Measurements from ENCODE around the gene PLD2.

PLD2 gene

GRCh38 chr17:4789701-4789950 lies 17.3 kb upstream of the PLD2 start:
- Histone ChIP-seq H3K4me3 (ENCODE audit: low read depth in 1 of 5, low read length in 5 of 5) (peak overlapping the region in 4 of 5 donors; percentile 57 to 78 (median 76)), H3K27me3 (ENCODE audit: control insufficient read depth in 5 of 5, insufficient read depth in 4 of 5, low read length in 5 of 5) (peaks cover 5 to 13% (median 10%) of the 10 kb centered on the region in 5 donors), H3K4me1 (ENCODE audit: control insufficient read depth in 5 of 5, insufficient read depth in 5 of 5, low read length in 5 of 5) (peaks cover 7 to 55% (median 48%) of the 10 kb centered on the region in 5 donors), H3K27ac (ENCODE audit: low read depth, low read length) (peak overlapping the region; percentile 63), H3K36me3 (ENCODE audit: control insufficient read depth in 5 of 5, insufficient read depth in 5 of 5, low read length in 5 of 5) (no peaks in the 10 kb centered on the region), H3K9me3 (ENCODE audit: control insufficient read depth in 5 of 5, low read length in 5 of 5) (no peaks in the 10 kb centered on the region), H3K9ac (ENCODE audit: low read length in 5 of 5) (peak overlapping the region in 4 of 5 donors; percentile 78 to 83 (median 81))

DNA sequence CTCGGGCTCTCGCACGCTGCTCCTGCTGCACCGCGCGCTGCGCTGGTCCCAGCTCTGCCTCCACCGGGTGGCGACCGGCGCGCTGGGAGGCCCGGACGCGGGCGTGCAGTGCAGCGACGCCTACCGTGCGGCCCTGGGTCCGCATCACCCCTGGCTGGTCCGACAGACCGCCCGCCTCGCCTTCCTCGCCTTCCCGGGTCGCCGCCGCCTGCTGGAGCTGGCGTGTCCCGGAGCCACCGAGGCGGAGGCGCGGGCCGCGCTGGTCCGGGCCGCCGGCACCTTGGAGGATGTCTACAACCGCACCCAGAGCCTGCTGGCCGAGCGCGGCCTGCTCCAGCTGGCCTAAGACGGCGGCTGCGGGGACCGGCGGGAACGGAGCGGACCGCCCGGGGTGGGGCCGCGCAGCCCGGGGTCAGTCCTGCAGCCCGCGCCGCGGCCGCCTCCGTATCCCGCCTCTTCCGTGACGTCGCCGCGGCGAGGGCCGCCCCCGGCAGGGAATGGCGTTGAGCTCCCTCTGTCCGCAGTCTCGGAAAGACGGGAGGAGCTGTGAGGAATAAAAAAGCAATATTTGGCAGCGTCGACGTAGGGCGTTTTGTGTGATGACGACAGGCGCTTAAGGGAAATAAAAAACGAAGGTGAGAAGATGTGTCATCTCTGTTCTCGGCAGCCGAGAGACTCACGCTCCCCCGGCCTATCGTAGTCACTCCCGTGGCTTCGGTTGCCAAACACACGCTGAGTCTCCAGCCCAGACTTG lies 16.8 kb upstream of the PLD2 start:
- H3K27me3 ChIP-seq (ENCODE audit: control insufficient read depth in 5 of 5, insufficient read depth in 4 of 5, low read length in 5 of 5) = peaks cover 5 to 13% (median 10%) of the 10 kb centered on the region in 5 donors
- H3K9me3 ChIP-seq (ENCODE audit: control insufficient read depth in 5 of 5, low read length in 5 of 5) = no peaks in the 10 kb centered on the region
- H3K27ac ChIP-seq (ENCODE audit: low read depth, low read length) = peak overlapping the region; percentile 63

DNA sequence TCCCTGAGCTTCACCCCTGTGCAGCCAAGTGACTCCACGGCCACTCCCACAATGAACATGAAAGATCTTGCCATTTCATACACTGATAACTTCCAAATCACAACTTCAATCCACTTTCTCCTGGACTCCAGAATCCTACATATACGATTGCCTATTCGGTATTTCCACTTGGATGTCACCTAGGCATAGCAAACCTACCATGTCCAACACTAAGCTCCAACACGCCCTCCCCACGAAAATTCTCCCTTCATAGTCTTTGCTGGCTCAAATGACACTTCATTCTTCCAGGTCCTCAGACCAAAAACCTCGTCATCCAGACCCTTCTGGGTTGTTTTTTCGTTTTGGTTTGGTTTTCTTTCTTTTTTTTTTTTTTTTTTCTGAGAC lies 16.3 kb upstream of the PLD2 start:
- H3K27ac ChIP-seq (ENCODE audit: low read depth, low read length) = peak overlapping the region; percentile 63
- peak overlapping the region in 4 of 5 donors; percentile 78 to 83 (median 81) for H3K9ac ChIP-seq (ENCODE audit: low read length in 5 of 5)
- peak overlapping the region; percentile 57 to 89 (median 77) for H3K4me3 ChIP-seq (ENCODE audit: low read depth in 1 of 5, low read length in 5 of 5)
- no peaks in the 10 kb centered on the region for H3K9me3 ChIP-seq (ENCODE audit: control insufficient read depth in 5 of 5, low read length in 5 of 5)
- H3K4me1 ChIP-seq (ENCODE audit: control insufficient read depth in 5 of 5, insufficient read depth in 5 of 5, low read length in 5 of 5) = peaks cover 7 to 48% (median 42%) of the 10 kb centered on the region in 5 donors
- H3K27me3 ChIP-seq (ENCODE audit: control insufficient read depth in 5 of 5, insufficient read depth in 4 of 5, low read length in 5 of 5) = peaks cover 0 to 7% (median 5%) of the 10 kb centered on the region in 5 donors
- H3K36me3 ChIP-seq (ENCODE audit: control insufficient read depth in 5 of 5, insufficient read depth in 5 of 5, low read length in 5 of 5) = no peaks in the 10 kb centered on the region

More for the DNA sequence above, 16.8 kb upstream of the PLD2 start:
- Histone ChIP-seq H3K4me1 (ENCODE audit: control insufficient read depth in 5 of 5, insufficient read depth in 5 of 5, low read length in 5 of 5) (peaks cover 7 to 53% (median 47%) of the 10 kb centered on the region in 5 donors), H3K9ac (ENCODE audit: low read length in 5 of 5) (peak overlapping the region in 4 of 5 donors; percentile 78 to 83 (median 81)), H3K36me3 (ENCODE audit: control insufficient read depth in 5 of 5, insufficient read depth in 5 of 5, low read length in 5 of 5) (no peaks in the 10 kb centered on the region), H3K4me3 (ENCODE audit: low read depth in 1 of 5, low read length in 5 of 5) (peak overlapping the region; percentile 57 to 89 (median 77))

GRCh38 chr17:4795168-4795567 lies 11.8 kb upstream of the PLD2 start:
- Histone ChIP-seq H3K4me1 (ENCODE audit: control insufficient read depth in 5 of 5, insufficient read depth in 5 of 5, low read length in 5 of 5) (peaks cover 5 to 22% (median 15%) of the 10 kb centered on the region in 5 donors), H3K9ac (ENCODE audit: low read length in 5 of 5) (no peak overlapping the region), H3K27ac (ENCODE audit: low read depth, low read length) (no peak overlapping the region), H3K27me3 (ENCODE audit: control insufficient read depth in 5 of 5, insufficient read depth in 4 of 5, low read length in 5 of 5) (no peaks in the 10 kb centered on the region), H3K4me3 (ENCODE audit: low read depth in 1 of 5, low read length in 5 of 5) (no peak overlapping the region), H3K9me3 (ENCODE audit: control insufficient read depth in 5 of 5, low read length in 5 of 5) (no peaks in the 10 kb centered on the region), H3K36me3 (ENCODE audit: control insufficient read depth in 5 of 5, insufficient read depth in 5 of 5, low read length in 5 of 5) (peaks cover 0 to 22% (median 19%) of the 10 kb centered on the region in 5 donors)

DNA sequence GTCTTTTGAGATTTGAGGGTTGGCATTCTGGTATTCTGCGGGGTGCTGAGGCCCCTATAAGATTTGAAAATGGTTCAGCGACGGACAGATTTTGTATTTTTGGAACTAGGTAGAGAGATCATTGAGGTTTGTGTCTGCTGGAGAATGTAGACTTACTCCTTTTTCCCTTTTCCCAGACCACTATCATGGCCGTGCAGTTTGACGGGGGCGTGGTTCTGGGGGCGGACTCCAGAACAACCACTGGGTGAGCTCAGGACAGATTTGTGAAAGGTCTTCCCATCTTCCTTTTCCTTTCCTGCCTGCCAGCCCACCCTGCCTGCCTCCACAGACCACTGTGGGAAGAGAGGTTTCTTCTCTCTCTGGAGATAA lies 10.4 kb upstream of the PLD2 start:
- H3K36me3 ChIP-seq (ENCODE audit: control insufficient read depth in 5 of 5, insufficient read depth in 5 of 5, low read length in 5 of 5) = peaks cover 0 to 25% (median 19%) of the 10 kb centered on the region in 5 donors
- H3K9me3 ChIP-seq (ENCODE audit: control insufficient read depth in 5 of 5, low read length in 5 of 5) = no peaks in the 10 kb centered on the region
- H3K9ac ChIP-seq (ENCODE audit: low read length in 5 of 5) = peak overlapping the region; percentile 42 to 91 (median 69)
- H3K27ac ChIP-seq (ENCODE audit: low read depth, low read length) = peak overlapping the region; percentile 68
- peaks cover 0 to 17% (median 10%) of the 10 kb centered on the region in 5 donors for H3K4me1 ChIP-seq (ENCODE audit: control insufficient read depth in 5 of 5, insufficient read depth in 5 of 5, low read length in 5 of 5)
- peak overlapping the region; percentile 80 to 100 (median 84) for H3K4me3 ChIP-seq (ENCODE audit: low read depth in 1 of 5, low read length in 5 of 5)
- H3K27me3 ChIP-seq (ENCODE audit: control insufficient read depth in 5 of 5, insufficient read depth in 4 of 5, low read length in 5 of 5) = no peaks in the 10 kb centered on the region

DNA sequence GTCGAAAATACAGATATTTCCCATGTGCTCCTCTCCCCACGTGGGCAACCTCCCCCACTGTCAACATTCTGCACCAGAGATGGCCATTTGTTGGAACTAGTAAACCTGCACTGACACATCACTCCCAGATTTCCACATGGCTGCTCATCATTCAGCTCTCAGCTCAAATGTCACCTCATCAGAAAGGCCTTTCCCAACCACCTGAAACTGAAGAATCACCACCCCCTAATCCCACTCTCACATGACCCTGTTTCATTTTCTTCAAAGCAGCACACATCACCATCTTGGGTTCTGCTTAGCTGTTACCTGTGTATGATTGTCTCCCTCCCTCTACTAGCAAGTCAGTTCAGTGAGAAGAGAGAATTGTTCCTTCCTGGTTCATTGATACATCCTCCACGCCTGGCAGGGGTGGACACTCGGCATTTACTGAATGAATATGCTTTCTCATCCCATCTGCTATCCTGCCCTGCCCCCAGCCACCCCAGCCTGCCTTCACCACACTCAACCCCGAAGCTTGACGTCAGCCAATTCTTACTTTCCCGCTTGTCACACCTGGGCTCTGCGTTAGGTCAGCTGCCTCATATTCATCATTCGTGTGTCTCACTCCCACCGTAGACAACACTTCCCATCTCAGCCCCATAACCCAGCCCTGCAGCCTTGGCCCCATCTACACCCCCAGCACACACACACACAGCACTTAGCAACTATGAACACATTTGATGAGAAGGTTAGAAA lies 6.3 kb upstream of the PLD2 start:
- H3K27ac ChIP-seq (ENCODE audit: low read depth, low read length) = no peak overlapping the region
- peaks cover 0 to 17% (median 10%) of the 10 kb centered on the region in 5 donors for H3K4me1 ChIP-seq (ENCODE audit: control insufficient read depth in 5 of 5, insufficient read depth in 5 of 5, low read length in 5 of 5)
- H3K27me3 ChIP-seq (ENCODE audit: control insufficient read depth in 5 of 5, insufficient read depth in 4 of 5, low read length in 5 of 5) = no peaks in the 10 kb centered on the region
- no peak overlapping the region for H3K9ac ChIP-seq (ENCODE audit: low read length in 5 of 5)
- H3K9me3 ChIP-seq (ENCODE audit: control insufficient read depth in 5 of 5, low read length in 5 of 5) = no peaks in the 10 kb centered on the region
- no peak overlapping the region for H3K4me3 ChIP-seq (ENCODE audit: low read depth in 1 of 5, low read length in 5 of 5)
- H3K36me3 ChIP-seq (ENCODE audit: control insufficient read depth in 5 of 5, insufficient read depth in 5 of 5, low read length in 5 of 5) = peaks cover 0 to 25% (median 19%) of the 10 kb centered on the region in 5 donors

- peaks cover 0 to 23% (median 18%) of the 10 kb centered on the region in 5 donors for H3K36me3 ChIP-seq (ENCODE audit: control insufficient read depth in 5 of 5, insufficient read depth in 5 of 5, low read length in 5 of 5)
- H3K27ac ChIP-seq (ENCODE audit: low read depth, low read length) = no peak within 1 kb of the TSS
- H3K9ac ChIP-seq (ENCODE audit: low read length in 5 of 5) = peak within 1 kb of the TSS in 1 of 5 donors; percentile 17
- H3K4me1 ChIP-seq (ENCODE audit: control insufficient read depth in 5 of 5, insufficient read depth in 5 of 5, low read length in 5 of 5) = peaks cover 0 to 9% (median 6%) of the 10 kb centered on the region in 5 donors
- H3K4me3 ChIP-seq (ENCODE audit: low read depth in 1 of 5, low read length in 5 of 5) = no peak within 1 kb of the TSS
- no peaks in the 10 kb centered on the region for H3K27me3 ChIP-seq (ENCODE audit: control insufficient read depth in 5 of 5, insufficient read depth in 4 of 5, low read length in 5 of 5)
- H3K9me3 ChIP-seq (ENCODE audit: control insufficient read depth in 5 of 5, low read length in 5 of 5) = no peaks in the 10 kb centered on the region
These were observed 4.7 kb upstream of the PLD2 start, which contains the start of gene C17orf114 for GRCh38 chr17:4802228-4802627. C17orf114 (minus strand) TSS chr17:4802328.

DNA sequence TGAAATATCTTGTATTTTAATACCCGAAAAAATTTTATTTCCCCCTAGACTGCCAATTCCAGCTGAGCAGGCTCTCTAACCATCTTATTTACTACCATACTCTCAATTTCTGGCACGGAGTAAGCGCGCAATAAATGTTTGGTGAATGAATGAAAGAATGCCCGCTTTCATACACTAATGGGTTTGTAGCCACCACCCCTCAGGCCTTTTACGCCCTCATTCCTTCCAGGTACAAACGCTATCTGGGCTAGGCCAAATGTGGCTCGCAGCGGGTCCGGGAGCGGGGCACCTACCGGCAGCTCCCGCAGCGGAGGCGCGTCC lies 536 bp upstream of the PLD2 start:
- Histone ChIP-seq H3K27me3 (ENCODE audit: control insufficient read depth in 5 of 5, insufficient read depth in 4 of 5, low read length in 5 of 5) (no peaks in the 10 kb centered on the region), H3K9ac (ENCODE audit: low read length in 5 of 5) (peak overlapping the region in 4 of 5 donors; percentile 64 to 70 (median 68)), H3K36me3 (ENCODE audit: control insufficient read depth in 5 of 5, insufficient read depth in 5 of 5, low read length in 5 of 5) (peaks cover 0 to 21% (median 14%) of the 10 kb centered on the region in 5 donors), H3K4me1 (ENCODE audit: control insufficient read depth in 5 of 5, insufficient read depth in 5 of 5, low read length in 5 of 5) (peaks cover 0 to 25% (median 18%) of the 10 kb centered on the region in 5 donors), H3K9me3 (ENCODE audit: control insufficient read depth in 5 of 5, low read length in 5 of 5) (no peaks in the 10 kb centered on the region), H3K27ac (ENCODE audit: low read depth, low read length) (no peak overlapping the region), H3K4me3 (ENCODE audit: low read depth in 1 of 5, low read length in 5 of 5) (peak overlapping the region; percentile 59 to 78 (median 72))

DNA sequence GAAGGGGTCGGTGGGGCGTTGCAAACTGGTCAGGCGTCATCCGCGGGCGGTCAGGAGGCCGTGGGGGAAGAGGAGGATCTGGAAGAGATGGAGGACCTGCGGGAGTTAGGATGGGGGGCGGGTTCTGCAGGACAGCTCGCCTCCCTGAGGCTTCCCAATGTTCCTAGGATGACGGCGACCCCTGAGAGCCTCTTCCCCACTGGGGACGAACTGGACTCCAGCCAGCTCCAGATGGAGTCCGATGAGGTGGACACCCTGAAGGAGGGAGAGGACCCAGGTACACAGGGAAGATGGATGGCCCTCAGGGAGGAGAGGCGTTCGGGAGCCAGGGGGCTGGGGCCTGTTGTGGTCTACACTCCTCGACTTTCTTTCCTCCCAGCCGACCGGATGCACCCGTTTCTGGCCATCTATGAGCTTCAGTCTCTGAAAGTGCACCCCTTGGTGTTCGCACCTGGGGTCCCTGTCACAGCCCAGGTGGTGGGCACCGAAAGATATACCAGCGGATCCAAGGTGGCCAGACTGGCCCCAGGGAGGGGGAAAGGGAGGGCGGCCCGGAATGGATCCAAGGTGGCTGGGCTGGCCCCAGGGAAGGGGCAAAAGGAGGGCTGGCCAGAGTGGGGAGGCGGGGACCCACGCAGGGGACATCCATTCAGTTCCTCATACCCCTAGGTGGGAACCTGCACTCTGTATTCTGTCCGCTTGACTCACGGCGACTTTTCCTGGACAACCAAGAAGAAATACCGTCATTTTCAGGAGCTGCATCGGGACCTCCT lies 839 bp downstream of the PLD2 start:
- H3K9ac ChIP-seq (ENCODE audit: low read length in 5 of 5) = peak overlapping the region in 2 of 5 donors; percentile 59 to 62
- H3K9me3 ChIP-seq (ENCODE audit: control insufficient read depth in 5 of 5, low read length in 5 of 5) = no peaks in the 10 kb centered on the region
- peak overlapping the region; percentile 59 to 78 (median 71) for H3K4me3 ChIP-seq (ENCODE audit: low read depth in 1 of 5, low read length in 5 of 5)
- no peak overlapping the region for H3K27ac ChIP-seq (ENCODE audit: low read depth, low read length)
- peaks cover 0 to 23% (median 16%) of the 10 kb centered on the region in 5 donors for H3K36me3 ChIP-seq (ENCODE audit: control insufficient read depth in 5 of 5, insufficient read depth in 5 of 5, low read length in 5 of 5)
- H3K27me3 ChIP-seq (ENCODE audit: control insufficient read depth in 5 of 5, insufficient read depth in 4 of 5, low read length in 5 of 5) = no peaks in the 10 kb centered on the region
- H3K4me1 ChIP-seq (ENCODE audit: control insufficient read depth in 5 of 5, insufficient read depth in 5 of 5, low read length in 5 of 5) = peaks cover 0 to 25% (median 18%) of the 10 kb centered on the region in 5 donors

All from subcutaneous abdominal adipose tissue (tissue), 5 donors.